22Rv1 (cell line): ENCODE measurements around the gene SLC39A8.
A peak's percentile ranks its signal among the peaks of the same experiment; 100 is the strongest.

ENCODE experiments used
- H3K27ac ChIP-seq: fragments of 450-650 bp; 2 replicates; pipeline ENCODE4 v1.5.1; 2017
- ZFX ChIP-seq: fragments of 450-650 bp; IDR thresholded peaks from 2 replicates; pipeline ENCODE4 v1.6.1; 2017; ENCODE audit warnings: antibody characterized with exemption, borderline replicate concordance
- TF ChIP-seq, protein P1 (sequence below): fragments of 450-650 bp; IDR thresholded peaks from 2 replicates; pipeline ENCODE4 v1.5.1; 2017; ENCODE audit warnings: mild to moderate bottlenecking

Gene SLC39A8

DNA sequence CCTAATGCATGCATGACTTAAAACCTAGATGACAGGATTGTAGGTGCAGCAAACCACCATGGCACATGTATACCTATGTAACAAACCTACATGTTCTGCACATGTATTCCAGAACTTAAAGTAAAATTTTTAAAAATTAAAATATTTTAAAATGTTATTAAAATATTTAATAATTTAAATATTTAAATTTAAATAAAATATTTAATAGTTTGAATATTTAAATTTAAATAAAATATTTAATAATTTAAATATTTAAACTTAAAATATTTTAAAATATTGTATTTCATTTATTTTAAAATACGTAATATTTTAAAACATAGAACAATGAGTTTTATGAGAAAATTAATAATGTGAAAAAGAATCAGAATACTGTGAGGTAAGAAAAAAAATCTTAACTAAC is 117.9 kb downstream of the SLC39A8 start:
- no peak for TF ChIP-seq ZFX
- TF ChIP-seq, protein P1, sequence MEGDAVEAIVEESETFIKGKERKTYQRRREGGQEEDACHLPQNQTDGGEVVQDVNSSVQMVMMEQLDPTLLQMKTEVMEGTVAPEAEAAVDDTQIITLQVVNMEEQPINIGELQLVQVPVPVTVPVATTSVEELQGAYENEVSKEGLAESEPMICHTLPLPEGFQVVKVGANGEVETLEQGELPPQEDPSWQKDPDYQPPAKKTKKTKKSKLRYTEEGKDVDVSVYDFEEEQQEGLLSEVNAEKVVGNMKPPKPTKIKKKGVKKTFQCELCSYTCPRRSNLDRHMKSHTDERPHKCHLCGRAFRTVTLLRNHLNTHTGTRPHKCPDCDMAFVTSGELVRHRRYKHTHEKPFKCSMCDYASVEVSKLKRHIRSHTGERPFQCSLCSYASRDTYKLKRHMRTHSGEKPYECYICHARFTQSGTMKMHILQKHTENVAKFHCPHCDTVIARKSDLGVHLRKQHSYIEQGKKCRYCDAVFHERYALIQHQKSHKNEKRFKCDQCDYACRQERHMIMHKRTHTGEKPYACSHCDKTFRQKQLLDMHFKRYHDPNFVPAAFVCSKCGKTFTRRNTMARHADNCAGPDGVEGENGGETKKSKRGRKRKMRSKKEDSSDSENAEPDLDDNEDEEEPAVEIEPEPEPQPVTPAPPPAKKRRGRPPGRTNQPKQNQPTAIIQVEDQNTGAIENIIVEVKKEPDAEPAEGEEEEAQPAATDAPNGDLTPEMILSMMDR: no peak
- no peak overlapping the region for H3K27ac ChIP-seq

DNA sequence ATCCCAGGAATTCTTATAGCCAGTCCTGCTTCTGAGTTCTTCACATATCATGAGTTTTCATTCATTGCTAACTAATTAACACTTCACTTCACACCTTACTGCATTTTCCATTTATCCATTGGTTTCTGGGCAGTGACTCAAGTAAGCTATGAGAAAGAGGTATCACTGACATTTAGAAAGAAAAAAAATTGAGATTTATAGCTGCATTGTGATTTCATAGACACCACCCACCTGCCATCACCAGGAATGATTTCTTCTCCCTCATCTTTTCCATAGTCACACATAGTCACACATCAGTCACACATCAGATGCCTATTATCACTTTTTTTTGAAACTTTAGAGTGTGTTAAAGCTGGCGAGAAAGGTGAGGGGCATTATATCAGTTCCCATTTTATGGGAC is 121.8 kb downstream of the SLC39A8 start:
- TF ChIP-seq, protein P1: no peak
- TF ChIP-seq ZFX: no peak

DNA sequence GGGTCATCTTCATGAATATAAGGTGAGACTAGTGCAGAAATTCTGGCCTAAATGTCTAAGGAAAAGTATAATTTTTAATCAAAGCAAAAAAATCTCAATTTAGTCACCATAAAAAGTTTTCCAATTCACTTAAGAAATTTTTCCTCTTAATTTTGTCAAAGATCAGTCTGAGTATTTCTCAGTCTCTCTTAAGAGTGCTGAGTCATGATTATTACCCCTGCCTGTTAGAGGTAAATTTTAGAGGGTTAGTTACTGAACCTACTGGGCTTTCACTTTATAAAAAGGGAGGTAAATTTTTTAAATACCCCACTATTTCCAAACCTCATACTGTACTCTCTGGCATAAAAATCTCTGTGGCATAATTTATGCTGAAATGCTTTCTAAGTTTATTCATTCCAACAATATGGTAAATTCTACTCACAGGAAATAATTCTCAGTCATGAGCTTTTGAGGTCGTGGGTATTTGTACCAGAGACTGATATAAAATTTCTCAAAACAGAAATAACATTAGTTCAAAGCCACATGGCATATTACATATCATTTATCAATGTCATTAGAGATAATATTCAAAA is 122.4 kb downstream of the SLC39A8 start:
- H3K27ac ChIP-seq: no peak overlapping the region
- TF ChIP-seq ZFX: no peak
- TF ChIP-seq, protein P1: no peak

More for the DNA sequence above, 121.8 kb downstream of the SLC39A8 start:
- H3K27ac ChIP-seq: no peak overlapping the region

DNA sequence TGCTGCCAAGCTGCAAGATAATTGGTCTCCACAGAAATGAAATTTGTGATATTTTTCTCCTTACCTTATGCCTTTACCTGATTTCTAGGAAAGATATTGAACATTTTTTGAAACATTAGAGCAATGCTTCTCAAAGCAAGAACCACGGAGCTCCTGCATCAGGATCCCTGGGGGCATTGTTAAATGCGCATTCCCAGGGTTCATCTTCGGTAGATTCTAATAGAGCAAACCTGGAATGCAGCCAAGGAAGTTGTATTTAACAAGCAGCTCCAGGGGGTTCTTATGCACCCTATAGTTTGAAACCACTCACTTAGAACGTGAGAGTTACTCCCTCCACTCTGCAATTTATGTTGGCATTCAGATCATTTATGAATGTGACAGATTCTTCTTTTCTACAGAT is 126.2 kb downstream of the SLC39A8 start:
- no peak for TF ChIP-seq ZFX
- TF ChIP-seq, protein P1: no peak

DNA sequence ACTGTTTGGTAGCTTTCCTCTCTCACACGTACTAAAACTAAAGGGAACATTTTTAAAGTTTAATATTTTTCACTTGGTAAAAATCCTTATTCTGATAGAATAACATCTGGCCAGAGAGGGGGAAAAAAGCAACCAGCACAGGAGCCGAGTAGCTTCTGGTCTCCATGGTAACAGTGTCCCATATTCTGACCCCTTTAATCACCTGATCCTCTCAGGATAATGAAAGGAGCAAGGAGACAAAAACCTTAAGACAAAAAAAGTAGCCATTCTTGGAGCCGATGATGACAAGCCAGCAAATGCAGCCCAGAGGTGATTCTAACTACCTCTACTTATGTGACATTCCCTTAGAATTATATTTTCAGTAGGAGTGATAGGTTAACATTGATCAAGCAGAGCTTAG is 126.6 kb downstream of the SLC39A8 start:
- TF ChIP-seq, protein P1: no peak
- no peak for TF ChIP-seq ZFX
- H3K27ac ChIP-seq: no peak overlapping the region

More for the DNA sequence above, 126.2 kb downstream of the SLC39A8 start:
- no peak overlapping the region for H3K27ac ChIP-seq

DNA sequence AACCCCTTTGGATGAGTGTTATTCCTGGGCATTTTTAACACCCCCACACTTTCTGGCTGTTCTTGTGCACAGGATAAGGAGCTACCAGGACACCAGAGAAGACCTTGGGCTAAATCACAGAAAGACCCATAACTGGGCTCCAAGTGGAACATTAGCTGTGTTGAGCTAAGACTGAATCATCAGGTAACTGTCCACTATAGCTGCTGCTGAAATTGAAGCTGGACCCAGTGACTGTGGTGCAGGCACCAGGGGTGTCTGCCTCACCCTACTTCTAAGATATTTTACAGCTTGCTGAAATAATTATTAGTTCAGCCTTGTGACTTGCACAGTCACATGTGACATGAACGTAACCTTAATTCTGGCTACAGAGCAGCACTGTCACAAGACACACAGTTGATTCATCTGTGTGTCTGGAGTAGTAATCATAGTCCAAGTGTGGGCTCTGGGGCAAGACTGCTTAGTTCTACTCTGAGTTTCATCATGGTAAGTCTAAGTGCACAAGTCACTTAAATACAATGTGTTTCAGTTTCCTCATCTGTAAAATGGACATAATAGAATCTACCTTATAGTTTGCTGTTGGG is 127.4 kb downstream of the SLC39A8 start:
- TF ChIP-seq ZFX: no peak
- TF ChIP-seq, protein P1: no peak
- peak overlapping the region; percentile 58 for H3K27ac ChIP-seq

DNA sequence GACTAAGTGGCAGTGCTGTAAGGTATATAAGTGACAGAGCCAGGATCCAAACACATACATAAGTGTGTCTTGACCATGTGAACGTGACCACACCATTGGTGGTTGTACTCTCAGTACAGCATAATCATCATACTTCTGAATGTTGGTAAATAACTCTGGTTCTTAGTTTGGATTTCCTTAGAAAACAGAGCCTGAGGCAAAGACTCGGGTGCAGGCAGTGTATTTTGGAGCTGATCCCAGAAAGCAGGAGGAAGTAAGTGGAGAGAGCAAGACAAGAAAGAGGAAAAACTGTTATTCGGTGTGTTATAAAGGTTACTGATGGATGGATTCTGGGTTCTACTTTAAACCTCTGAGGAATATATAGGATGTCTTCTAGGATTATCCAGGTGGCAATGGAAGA is 127.9 kb downstream of the SLC39A8 start:
- H3K27ac ChIP-seq: peak overlapping the region; percentile 58

More for the DNA sequence above, 127.9 kb downstream of the SLC39A8 start:
- no peak for TF ChIP-seq ZFX
- TF ChIP-seq, protein P1: no peak
